NCI-H128 (cell line): ENCODE results near the gene ARAP2.

Source experiments
- DNase-seq: peaks from one replicate; lab custom pipeline; 2025; ENCODE audit not compliant: unreplicated experiment; lab: John Stamatoyannopoulos, UW

Gene ARAP2

DNA sequence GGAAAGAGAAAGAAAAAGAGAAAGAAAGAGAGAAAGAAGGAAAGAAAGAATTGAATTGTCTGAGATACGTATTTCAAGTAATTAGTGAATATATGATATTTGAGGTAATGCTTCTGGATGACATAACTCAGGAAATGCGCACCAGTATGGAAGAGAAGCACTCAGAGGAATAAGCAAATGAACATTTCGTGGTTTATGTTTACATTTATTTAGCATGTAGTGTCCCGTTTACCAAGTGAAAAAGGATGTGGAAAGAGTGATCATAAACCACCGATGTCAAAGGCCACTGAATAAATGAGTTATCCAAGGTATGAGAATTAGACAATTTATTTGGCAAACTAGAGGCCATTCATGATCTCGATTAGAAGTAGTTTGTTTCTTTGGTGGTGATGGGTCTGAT is 200.4 kb downstream of the ARAP2 start:
- no peak for DNase-seq

DNA sequence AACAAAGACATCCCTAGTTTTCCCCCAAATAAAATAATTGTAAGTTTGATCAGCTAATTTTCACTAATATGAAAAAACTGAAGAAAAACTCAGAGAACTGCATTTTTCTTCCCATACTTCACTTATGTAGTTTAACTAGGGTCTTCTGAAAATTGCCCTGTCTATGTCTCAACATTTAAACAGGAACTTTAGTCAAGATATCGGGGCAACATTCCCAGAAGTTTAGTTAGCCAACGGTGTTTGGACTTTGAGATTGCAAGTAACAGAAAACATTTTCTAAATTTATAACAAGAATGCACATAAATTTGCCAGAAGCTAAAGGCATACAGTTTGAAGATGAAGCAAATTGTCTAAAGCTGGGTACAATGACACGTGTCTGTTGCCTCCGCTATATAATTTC is 201.1 kb downstream of the ARAP2 start:
- DNase-seq, result no peak

DNA sequence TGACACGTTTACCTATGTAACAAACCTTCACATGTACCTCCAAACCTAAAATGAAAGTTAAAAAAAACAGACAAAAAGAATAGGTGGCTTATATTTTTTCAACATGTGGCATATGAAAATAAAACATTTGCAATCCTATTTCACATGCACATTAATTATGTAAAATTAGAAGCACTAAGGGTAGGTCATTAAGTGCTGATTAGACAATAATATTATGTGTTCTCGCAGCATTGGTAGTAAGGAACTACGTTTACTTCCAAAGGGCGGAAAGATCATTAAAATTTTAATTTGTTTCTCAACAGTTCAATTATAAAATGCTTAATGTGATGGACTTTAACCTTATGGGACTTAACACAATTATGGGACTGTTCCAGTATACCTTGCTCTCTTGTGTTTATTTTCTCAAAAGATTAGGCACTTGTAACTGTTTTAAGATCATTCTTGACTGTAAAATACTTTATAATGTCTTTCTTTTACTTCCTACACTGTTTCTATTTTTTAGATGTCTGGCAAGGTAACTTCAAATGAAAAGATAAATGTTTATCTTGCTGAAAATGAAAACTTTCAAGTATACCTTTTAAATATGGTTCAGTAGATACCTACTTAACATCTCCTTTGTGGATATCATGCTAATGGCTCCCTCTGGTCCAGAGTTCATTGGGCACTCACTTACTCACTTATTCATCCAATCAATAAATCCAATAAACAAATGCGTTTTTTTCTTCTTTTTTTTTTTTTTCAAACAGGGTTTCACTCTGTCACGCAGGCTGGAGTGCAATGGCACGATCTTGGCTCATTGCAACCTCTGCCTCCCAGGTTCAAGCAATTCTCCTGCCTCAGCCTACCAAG is 202.0 kb downstream of the ARAP2 start:
- DNase-seq, result no peak

DNA sequence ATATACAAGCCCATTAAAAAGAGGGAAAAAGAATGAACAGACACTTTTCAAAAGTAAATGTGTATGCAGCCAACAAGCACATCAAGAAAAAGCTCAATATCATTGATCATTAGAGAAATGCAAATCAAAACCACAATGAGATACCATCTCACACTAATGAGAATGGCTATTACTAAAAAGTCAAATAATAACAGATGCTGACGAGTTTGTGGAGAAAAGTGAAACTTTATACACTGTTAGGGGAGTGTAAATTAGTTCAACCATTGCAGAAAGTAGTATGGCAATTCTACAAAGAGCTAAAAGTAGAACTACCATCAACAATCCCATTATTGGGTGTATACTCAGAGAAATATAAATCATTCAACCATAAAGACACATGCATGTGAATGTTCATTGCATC is 203.0 kb downstream of the ARAP2 start:
- DNase-seq, result no peak

DNA sequence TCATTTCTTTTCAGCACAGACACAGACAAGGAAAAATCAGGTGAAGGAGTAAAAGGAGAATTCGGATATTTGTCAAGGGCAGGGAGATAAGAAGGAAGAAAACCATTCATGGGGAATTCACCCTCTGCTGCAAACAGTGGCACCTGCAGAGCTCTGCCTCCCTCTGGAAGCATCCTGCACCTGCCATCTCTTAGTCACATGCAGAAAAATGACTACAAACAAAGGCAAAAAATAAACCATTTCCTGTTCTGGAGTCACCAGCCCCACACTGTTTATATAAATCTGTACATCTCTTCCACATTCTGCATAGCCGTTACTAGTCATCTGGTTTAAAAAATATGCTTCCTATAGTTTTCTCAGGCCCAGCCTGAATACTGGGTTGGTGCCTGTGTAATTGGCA is 205.3 kb downstream of the ARAP2 start:
- DNase-seq, result no peak

DNA sequence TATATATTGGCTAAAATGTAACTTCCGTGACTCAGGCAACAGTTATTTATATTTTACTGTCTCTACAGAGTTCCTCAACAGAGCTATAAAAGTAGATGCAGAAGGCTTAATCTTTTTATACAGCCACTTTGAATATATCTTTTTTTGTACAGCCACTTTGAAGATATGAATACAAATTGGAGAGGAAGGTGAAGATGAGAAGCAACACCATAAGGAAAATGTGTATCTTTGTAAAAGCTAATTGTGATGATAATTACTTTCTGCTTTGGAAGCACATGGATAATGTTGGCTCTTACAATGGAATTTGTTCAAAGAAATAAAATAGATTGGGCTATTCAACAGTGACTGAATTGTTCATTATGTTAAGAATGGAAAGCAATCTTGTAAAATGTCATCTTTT is 205.8 kb downstream of the ARAP2 start:
- no peak for DNase-seq

DNA sequence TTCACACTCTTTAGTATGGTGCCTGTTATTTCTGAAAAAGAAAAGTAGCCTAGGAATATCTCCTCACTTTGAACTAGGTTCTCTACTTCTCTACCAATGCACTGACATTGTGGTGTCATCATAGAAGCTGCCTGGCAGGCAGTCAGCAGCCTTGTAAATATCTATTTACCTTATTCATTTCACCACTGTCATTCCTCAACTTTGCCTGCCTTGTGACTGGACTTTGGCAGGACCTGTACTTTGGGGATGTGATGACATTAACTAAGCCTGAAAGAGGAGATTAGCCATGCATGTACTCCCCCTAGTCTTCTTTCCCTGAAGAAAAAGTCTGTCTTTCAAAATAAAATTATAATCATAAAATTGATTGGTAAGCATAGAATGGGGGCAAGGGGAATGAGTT is 207.2 kb downstream of the ARAP2 start:
- no peak for DNase-seq

DNA sequence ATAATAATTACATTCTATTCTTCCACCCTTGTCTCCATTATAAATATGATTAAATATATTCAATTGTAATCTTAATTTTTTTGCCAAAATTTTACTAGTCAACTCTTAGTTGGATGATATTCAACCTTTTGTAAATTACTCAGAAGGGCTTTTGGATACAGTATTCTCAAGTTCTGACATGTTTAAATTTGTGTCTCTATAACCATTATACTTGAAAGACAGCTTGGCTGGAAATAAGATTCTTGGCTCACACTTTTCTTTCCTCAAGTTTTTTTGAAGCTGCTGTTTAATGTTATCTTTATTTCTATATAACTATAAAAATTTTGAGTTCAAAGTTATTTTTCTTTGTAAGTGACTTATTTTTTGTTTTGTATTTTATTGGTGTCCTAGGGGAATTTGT is 214.4 kb downstream of the ARAP2 start:
- no peak for DNase-seq

DNA sequence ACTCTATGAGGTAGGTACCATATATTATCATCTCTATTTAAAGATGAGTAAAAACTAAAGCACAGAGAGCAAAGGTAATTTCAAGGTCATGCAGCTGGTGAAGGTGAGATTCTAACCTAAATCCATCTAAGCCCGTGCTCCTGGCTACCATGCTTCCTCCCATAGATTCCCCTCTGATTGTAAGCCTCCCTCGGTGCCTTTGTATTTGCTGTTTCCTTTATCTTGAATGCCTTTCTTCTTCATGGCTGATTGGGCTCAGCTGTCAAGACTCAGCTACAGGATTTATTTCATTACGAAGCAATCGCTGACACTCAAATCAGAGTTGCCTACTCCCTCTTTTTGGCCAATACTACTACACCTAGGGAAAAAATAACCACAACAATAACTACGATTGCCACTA is 217.1 kb downstream of the ARAP2 start:
- no peak for DNase-seq

DNA sequence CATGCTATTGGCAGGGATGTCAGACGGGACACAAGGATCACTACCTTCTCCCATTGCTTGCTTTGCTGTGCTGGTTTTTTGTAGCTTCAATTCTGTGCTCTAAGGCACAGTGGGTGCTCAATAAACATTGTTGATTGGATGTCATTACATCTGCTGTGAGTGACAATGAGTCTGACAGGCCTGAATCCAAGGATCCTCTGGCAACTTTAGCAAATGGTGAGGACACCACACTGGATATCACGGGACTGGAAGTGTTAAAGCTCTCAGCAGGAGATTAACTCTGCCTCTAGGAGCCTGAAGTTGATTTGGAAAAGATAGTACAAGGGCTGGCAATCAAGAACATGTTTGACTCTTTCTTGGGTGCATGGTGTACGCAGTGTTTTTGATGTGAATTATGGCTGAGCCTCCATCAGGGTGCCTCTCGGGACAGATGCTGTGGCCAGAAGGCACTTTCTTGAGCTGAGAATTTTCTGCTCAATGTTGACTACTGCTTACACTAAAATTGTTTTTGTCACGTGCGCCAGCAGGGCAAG is 217.9 kb downstream of the ARAP2 start:
- DNase-seq, result no peak

DNA sequence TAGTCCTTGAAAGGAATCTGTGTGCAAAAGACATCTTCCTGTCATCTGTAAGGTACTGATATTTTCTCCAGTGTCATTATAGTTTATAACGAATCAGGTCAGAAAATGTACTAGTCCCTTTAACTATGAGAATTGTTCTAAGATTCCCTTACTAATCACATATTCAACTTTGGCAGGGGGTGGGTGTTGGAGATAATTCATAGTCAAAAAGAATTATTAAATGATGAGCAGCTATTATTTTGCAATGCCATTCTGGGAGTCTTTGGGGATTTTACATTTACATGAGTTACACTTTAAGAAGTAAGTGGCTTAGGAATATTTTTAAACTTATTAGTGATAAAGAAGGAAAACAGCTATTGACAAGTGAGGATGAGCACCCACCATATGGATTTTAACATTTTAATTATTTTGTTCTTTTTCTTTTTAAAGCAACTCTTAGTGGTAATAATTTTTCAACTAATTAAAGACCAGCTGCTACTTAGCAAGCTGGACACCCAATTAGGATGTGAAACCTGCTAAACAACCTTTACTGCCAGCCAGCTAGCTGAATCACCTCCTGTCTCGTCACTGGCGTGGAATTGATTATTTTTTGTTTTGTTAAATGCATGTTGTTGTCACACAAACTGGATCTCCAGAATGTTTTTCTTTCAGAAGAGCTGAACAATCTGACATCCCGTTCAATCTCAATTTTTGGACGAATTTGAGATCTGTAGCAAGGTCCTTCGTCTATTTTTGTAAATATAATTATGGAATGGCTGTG is 219.2 kb downstream of the ARAP2 start:
- DNase-seq, result no peak

DNA sequence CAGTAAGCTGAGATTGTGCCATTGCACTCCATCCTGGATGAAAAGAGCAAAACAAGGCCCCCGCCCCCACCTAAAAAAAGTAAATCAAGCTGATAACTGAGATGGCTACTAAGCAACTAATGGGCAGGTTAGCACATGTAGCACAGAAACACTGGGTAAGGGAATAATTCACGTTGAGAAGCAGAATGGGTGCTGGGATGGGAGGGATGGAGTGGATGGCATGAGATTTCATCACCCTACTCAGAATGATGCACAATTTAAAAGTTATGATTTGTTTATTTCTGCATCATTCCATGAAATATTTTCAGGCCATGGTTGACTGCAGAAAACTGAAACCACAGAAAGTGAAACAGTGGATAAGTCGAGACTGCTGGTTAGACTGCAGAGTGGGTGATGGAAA is 224.0 kb downstream of the ARAP2 start:
- no peak for DNase-seq
